Measurements from ENCODE around the gene MYOD1. TPM values are rescaled to one million over a fixed set of nuclear protein-coding genes. Genes with fewer than 3 reads are reported as not detected.

Gene MYOD1
- total RNA-seq, 2 experiments from 2014 or later, result not detected

- H3K4me1 Mint-ChIP-seq, result no peaks in the 10 kb centered on the region
- no peak overlapping the region for H3K27ac Mint-ChIP-seq
- H3K36me3 Mint-ChIP-seq, result no peaks in the 10 kb centered on the region
- peaks cover 58% of the 10 kb centered on the region for H3K27me3 Mint-ChIP-seq
- H3K9me3 Mint-ChIP-seq, result no peaks in the 10 kb centered on the region
- no peak for ATAC-seq (ENCODE audit: low read depth)
- H3K4me3 Mint-ChIP-seq, result no peak overlapping the region
- POLR2A ChIA-PET, result no interaction called here
- DNase-seq, result no peak
These were observed 23.6 kb upstream of the MYOD1 start for GRCh38 chr11:17695454-17696441.

- POLR2A ChIA-PET, result no interaction called here
- Mint-ChIP-seq H3K4me1 (no peaks in the 10 kb centered on the region), H3K27ac (no peak overlapping the region), H3K36me3 (no peaks in the 10 kb centered on the region), H3K27me3 (peaks cover 50% of the 10 kb centered on the region), H3K4me3 (no peak overlapping the region), H3K9me3 (no peaks in the 10 kb centered on the region)
- no peak for ATAC-seq (ENCODE audit: low read depth)
- DNase-seq, result no peak
These were observed 22.6 kb upstream of the MYOD1 start for GRCh38 chr11:17696741-17697140.

GRCh38 chr11:17697175-17697949 is 22.0 kb upstream of the MYOD1 start:
- DNase-seq (no peak), ATAC-seq (ENCODE audit: low read depth) (no peak)
- H3K27me3 Mint-ChIP-seq, result peaks cover 45% of the 10 kb centered on the region
- POLR2A ChIA-PET, result no interaction called here
- no peaks in the 10 kb centered on the region for H3K36me3 Mint-ChIP-seq
- no peaks in the 10 kb centered on the region for H3K9me3 Mint-ChIP-seq
- no peaks in the 10 kb centered on the region for H3K4me1 Mint-ChIP-seq
- no peak overlapping the region for H3K4me3 Mint-ChIP-seq
- H3K27ac Mint-ChIP-seq, result no peak overlapping the region

- H3K4me1 Mint-ChIP-seq, result no peaks in the 10 kb centered on the region
- H3K27me3 Mint-ChIP-seq, result peaks cover 30% of the 10 kb centered on the region
- no peaks in the 10 kb centered on the region for H3K36me3 Mint-ChIP-seq
- no peaks in the 10 kb centered on the region for H3K9me3 Mint-ChIP-seq
- ATAC-seq (ENCODE audit: low read depth) (no peak), DNase-seq (no peak)
- POLR2A ChIA-PET, result no interaction called here
- H3K4me3 Mint-ChIP-seq, result no peak overlapping the region
- H3K27ac Mint-ChIP-seq, result no peak overlapping the region
These were observed 19.9 kb upstream of the MYOD1 start for GRCh38 chr11:17699147-17700114.

GRCh38 chr11:17700991-17701390 is 18.4 kb upstream of the MYOD1 start:
- POLR2A ChIA-PET, result no interaction called here
- H3K27me3 Mint-ChIP-seq, result peaks cover 22% of the 10 kb centered on the region
- H3K9me3 Mint-ChIP-seq, result no peaks in the 10 kb centered on the region
- H3K36me3 Mint-ChIP-seq, result no peaks in the 10 kb centered on the region
- no peak overlapping the region for H3K27ac Mint-ChIP-seq
- ATAC-seq (ENCODE audit: low read depth) (no peak), DNase-seq (no peak)
- H3K4me3 Mint-ChIP-seq, result no peak overlapping the region
- no peaks in the 10 kb centered on the region for H3K4me1 Mint-ChIP-seq

- no peak overlapping the region for H3K27ac Mint-ChIP-seq
- ATAC-seq (ENCODE audit: low read depth) (no peak), DNase-seq (no peak)
- H3K4me1 Mint-ChIP-seq, result no peaks in the 10 kb centered on the region
- no peaks in the 10 kb centered on the region for H3K9me3 Mint-ChIP-seq
- peaks cover 6% of the 10 kb centered on the region for H3K27me3 Mint-ChIP-seq
- POLR2A ChIA-PET, result no interaction called here
- H3K36me3 Mint-ChIP-seq, result no peaks in the 10 kb centered on the region
- H3K4me3 Mint-ChIP-seq, result no peak overlapping the region
These were observed 16.5 kb upstream of the MYOD1 start for GRCh38 chr11:17702876-17703275.

GRCh38 chr11:17703951-17704350 is 15.4 kb upstream of the MYOD1 start:
- POLR2A ChIA-PET, result no interaction called here
- H3K4me1 Mint-ChIP-seq, result no peaks in the 10 kb centered on the region
- ATAC-seq (ENCODE audit: low read depth) (no peak), DNase-seq (no peak)
- H3K36me3 Mint-ChIP-seq, result no peaks in the 10 kb centered on the region
- no peak overlapping the region for H3K27ac Mint-ChIP-seq
- H3K4me3 Mint-ChIP-seq, result no peak overlapping the region
- no peaks in the 10 kb centered on the region for H3K9me3 Mint-ChIP-seq
- peaks cover 3% of the 10 kb centered on the region for H3K27me3 Mint-ChIP-seq

- Mint-ChIP-seq H3K9me3 (no peaks in the 10 kb centered on the region), H3K27ac (no peak overlapping the region), H3K4me1 (no peaks in the 10 kb centered on the region)
These were observed 11.5 kb upstream of the MYOD1 start for GRCh38 chr11:17707830-17708229.

GRCh38 chr11:17711836-17712235 is 7.5 kb upstream of the MYOD1 start:
- Mint-ChIP-seq H3K4me1 (no peaks in the 10 kb centered on the region), H3K27me3 (peaks cover 17% of the 10 kb centered on the region), H3K4me3 (no peak overlapping the region), H3K36me3 (no peaks in the 10 kb centered on the region), H3K27ac (no peak overlapping the region), H3K9me3 (no peaks in the 10 kb centered on the region)
- no peak for DNase-seq
- no peak for ATAC-seq (ENCODE audit: low read depth)
- POLR2A ChIA-PET, result no interaction called here

More at GRCh38 chr11:17707830-17708229, 11.5 kb upstream of the MYOD1 start:
- Mint-ChIP-seq H3K4me3 (no peak overlapping the region), H3K27me3 (peaks cover 10% of the 10 kb centered on the region), H3K36me3 (no peaks in the 10 kb centered on the region)
- DNase-seq, result no peak
- ATAC-seq (ENCODE audit: low read depth), result no peak
- POLR2A ChIA-PET, result no interaction called here

GRCh38 chr11:17713851-17714250 is 5.5 kb upstream of the MYOD1 start:
- no peak overlapping the region for H3K4me3 Mint-ChIP-seq

GRCh38 chr11:17714356-17714854 is 5.0 kb upstream of the MYOD1 start:
- H3K27me3 Mint-ChIP-seq, result peaks cover 17% of the 10 kb centered on the region
- H3K27ac Mint-ChIP-seq, result no peak overlapping the region
- H3K9me3 Mint-ChIP-seq, result no peaks in the 10 kb centered on the region
- no peak overlapping the region for H3K4me3 Mint-ChIP-seq
- H3K36me3 Mint-ChIP-seq, result no peaks in the 10 kb centered on the region
- ATAC-seq (ENCODE audit: low read depth) (no peak), DNase-seq (no peak)
- no peaks in the 10 kb centered on the region for H3K4me1 Mint-ChIP-seq
- POLR2A ChIA-PET, result no interaction called here

More at GRCh38 chr11:17713851-17714250, 5.5 kb upstream of the MYOD1 start:
- H3K9me3 Mint-ChIP-seq, result no peaks in the 10 kb centered on the region
- POLR2A ChIA-PET, result no interaction called here
- no peak overlapping the region for H3K27ac Mint-ChIP-seq
- no peak for DNase-seq
- no peaks in the 10 kb centered on the region for H3K36me3 Mint-ChIP-seq
- no peaks in the 10 kb centered on the region for H3K4me1 Mint-ChIP-seq
- peaks cover 17% of the 10 kb centered on the region for H3K27me3 Mint-ChIP-seq
- no peak for ATAC-seq (ENCODE audit: low read depth)

GRCh38 chr11:17714870-17715269 is 4.5 kb upstream of the MYOD1 start:
- no peak overlapping the region for H3K4me3 Mint-ChIP-seq
- no peak overlapping the region for H3K27ac Mint-ChIP-seq
- peaks cover 20% of the 10 kb centered on the region for H3K27me3 Mint-ChIP-seq
- no peaks in the 10 kb centered on the region for H3K4me1 Mint-ChIP-seq
- POLR2A ChIA-PET, result no interaction called here
- no peak for ATAC-seq (ENCODE audit: low read depth)
- H3K36me3 Mint-ChIP-seq, result no peaks in the 10 kb centered on the region
- DNase-seq, result no peak
- H3K9me3 Mint-ChIP-seq, result no peaks in the 10 kb centered on the region

GRCh38 chr11:17716807-17717206 is 2.6 kb upstream of the MYOD1 start:
- Mint-ChIP-seq H3K4me1 (no peaks in the 10 kb centered on the region), H3K9me3 (no peaks in the 10 kb centered on the region), H3K27ac (no peak overlapping the region), H3K27me3 (peaks cover 36% of the 10 kb centered on the region), H3K4me3 (no peak overlapping the region), H3K36me3 (no peaks in the 10 kb centered on the region)
- no peak for DNase-seq
- POLR2A ChIA-PET, result no interaction called here
- no peak for ATAC-seq (ENCODE audit: low read depth)
